Measurements from ENCODE around the gene MYO7A. TPM values are rescaled to one million over a fixed set of nuclear protein-coding genes. Genes with fewer than 3 reads are reported as not detected.

The MYO7A gene
- total RNA-seq, 2 donors from 2014 or later = 10.4 to 12.9 TPM

GRCh38 chr11:77167111-77167626 lies 39.1 kb downstream of the MYO7A start:
- Histone ChIP-seq H3K27me3 (no peaks in the 10 kb centered on the region), H3K4me1 (no peaks in the 10 kb centered on the region), H3K4me3 (no peak overlapping the region), H3K9me3 (no peaks in the 10 kb centered on the region), H3K27ac (no peak overlapping the region), H3K36me3 (replicated peaks in 1 of 2; ENCODE audit: insufficient read depth in 1 of 2, low read depth in 2 of 2) (no peaks in the 10 kb centered on the region)
- DNase-seq (no peak), ATAC-seq (no peak)
- intact Hi-C loops (cut with DNase I) = no loop called here
- no peak for TF ChIP-seq CTCF (IDR thresholded peaks at IDR 0.05)
- no peak for TF ChIP-seq POLR2A (IDR thresholded peaks at IDR 0.05)
- 88 to 90% methylated on average over 9 of the region's 9 CpGs for WGBS, 2 donors

- no peak for ATAC-seq
- TF ChIP-seq CTCF (IDR thresholded peaks at IDR 0.05) (no peak), POLR2A (IDR thresholded peaks at IDR 0.05) (no peak)
- no peak overlapping the region for H3K27ac ChIP-seq
These were observed 39.7 kb downstream of the MYO7A start for GRCh38 chr11:77167791-77168190.

GRCh38 chr11:77170107-77170506 lies 42.1 kb downstream of the MYO7A start:
- 97 to 99% methylated on average over 5 of the region's 5 CpGs for WGBS, 2 donors
- intact Hi-C loops (cut with DNase I) = no loop called here
- no peak for DNase-seq

More at GRCh38 chr11:77167791-77168190, 39.7 kb downstream of the MYO7A start:
- WGBS, 2 donors = 82 to 88% methylated on average over 7 to 8 of the region's 8 CpGs
- intact Hi-C loops (cut with DNase I) = no loop called here
- no peak for DNase-seq
- no peaks in the 10 kb centered on the region for H3K4me1 ChIP-seq
- H3K4me3 ChIP-seq = no peak overlapping the region
- no peaks in the 10 kb centered on the region for H3K36me3 ChIP-seq (replicated peaks in 1 of 2; ENCODE audit: insufficient read depth in 1 of 2, low read depth in 2 of 2)
- H3K9me3 ChIP-seq = no peaks in the 10 kb centered on the region
- no peaks in the 10 kb centered on the region for H3K27me3 ChIP-seq

GRCh38 chr11:77171254-77171653 lies 43.2 kb downstream of the MYO7A start:
- TF ChIP-seq POLR2A (IDR thresholded peaks at IDR 0.05) = no peak
- TF ChIP-seq CTCF (IDR thresholded peaks at IDR 0.05) = no peak
- DNase-seq = no peak
- WGBS, 2 donors = 94 to 97% methylated on average over 7 to 8 of the region's 8 CpGs
- Histone ChIP-seq H3K27ac (no peak overlapping the region), H3K4me3 (no peak overlapping the region), H3K9me3 (no peaks in the 10 kb centered on the region), H3K36me3 (replicated peaks in 1 of 2; ENCODE audit: insufficient read depth in 1 of 2, low read depth in 2 of 2) (no peaks in the 10 kb centered on the region), H3K27me3 (no peaks in the 10 kb centered on the region), H3K4me1 (no peaks in the 10 kb centered on the region)
- intact Hi-C loops (cut with DNase I) = no loop called here
- ATAC-seq = no peak

More at GRCh38 chr11:77170107-77170506, 42.1 kb downstream of the MYO7A start:
- no peaks in the 10 kb centered on the region for H3K27me3 ChIP-seq
- no peak overlapping the region for H3K27ac ChIP-seq
- no peaks in the 10 kb centered on the region for H3K36me3 ChIP-seq (replicated peaks in 1 of 2; ENCODE audit: insufficient read depth in 1 of 2, low read depth in 2 of 2)
- H3K9me3 ChIP-seq = no peaks in the 10 kb centered on the region
- H3K4me1 ChIP-seq = no peaks in the 10 kb centered on the region
- no peak for ATAC-seq
- no peak for TF ChIP-seq CTCF (IDR thresholded peaks at IDR 0.05)
- TF ChIP-seq POLR2A (IDR thresholded peaks at IDR 0.05) = no peak
- H3K4me3 ChIP-seq = no peak overlapping the region

Measured in body of pancreas (tissue), 4 donors.